PC-3 (cell line): ENCODE measurements around the gene DMKN.

Source experiments
- CTCF ChIP-seq: fragments of 300-600 bp; sonication (generic); conservative IDR thresholded peaks from 2 replicates; pipeline ENCODE4 v1.5.1; 2017; ENCODE audit warnings: antibody characterized with exemption, low read depth, mild to moderate bottlenecking, low read length
- EZH2 ChIP-seq: fragments of 300-600 bp; sonication (generic); IDR thresholded peaks from one replicate; pipeline ENCODE4 v1.6.1; 2017; ENCODE audit warnings: antibody characterized with exemption, mild to moderate bottlenecking, low read length; ENCODE audit not compliant: unreplicated experiment
- EZH2phosphoT487 ChIP-seq: fragments of 300-600 bp; sonication (generic); IDR thresholded peaks from 2 replicates; pipeline ENCODE4 v1.6.1; 2018; ENCODE audit warnings: mild to moderate bottlenecking, antibody characterized with exemption, low read length, borderline replicate concordance

- no peak for TF ChIP-seq CTCF
- no peak for TF ChIP-seq EZH2
- no peak for TF ChIP-seq EZH2phosphoT487
These were observed 56.3 kb downstream of the DMKN start for GRCh38 chr19:35457173-35457572.
